Activated CD4-positive, alpha-beta T cell treated with anti-CD3 and anti-CD28 coated beads for 1 hour (primary cell): Measurements from ENCODE around the gene ATP8B1.

Experiments used
- DNase-seq: peaks from one replicate; pipeline ENCODE4 v3.0.0-alpha.2; 2020

ATP8B1 gene

DNA sequence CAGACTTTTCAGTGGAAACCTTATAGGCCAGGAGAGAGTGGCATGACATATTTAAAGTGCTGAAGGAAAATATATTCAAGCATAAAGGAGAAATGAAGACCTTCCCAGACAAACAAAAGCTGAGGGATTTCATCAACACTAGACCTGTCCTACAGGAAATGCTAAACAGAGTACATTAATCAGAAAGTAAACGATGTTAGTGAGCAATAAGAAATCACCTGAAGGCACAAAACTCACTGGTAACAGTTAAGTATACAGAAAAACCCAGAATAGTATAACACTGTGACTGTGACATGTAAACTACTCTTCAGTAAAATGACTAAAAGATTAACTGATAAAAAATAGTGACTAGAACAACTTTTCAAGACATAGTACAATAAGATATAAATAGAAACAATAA lies 87.4 kb downstream of the ATP8B1 start:
- no peak for DNase-seq

DNA sequence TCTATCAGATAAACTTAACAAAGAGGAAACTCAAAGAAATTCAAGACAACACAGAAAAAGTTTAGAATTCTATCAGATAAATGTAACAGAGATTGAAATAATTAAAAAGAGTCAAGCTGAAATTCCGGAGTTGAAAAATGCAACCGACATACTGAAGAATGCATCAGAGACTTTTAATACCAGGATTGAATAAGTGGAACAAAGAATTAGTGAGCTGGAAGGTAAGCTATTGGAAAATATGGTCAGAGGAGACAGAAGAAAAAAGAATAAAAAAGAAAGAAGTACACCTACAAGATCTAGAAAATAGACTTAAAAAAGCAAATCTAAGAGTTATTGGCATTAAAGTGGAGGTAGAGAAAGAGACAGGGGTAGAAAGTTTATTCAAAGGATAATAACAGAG lies 88.0 kb downstream of the ATP8B1 start:
- DNase-seq, result no peak

DNA sequence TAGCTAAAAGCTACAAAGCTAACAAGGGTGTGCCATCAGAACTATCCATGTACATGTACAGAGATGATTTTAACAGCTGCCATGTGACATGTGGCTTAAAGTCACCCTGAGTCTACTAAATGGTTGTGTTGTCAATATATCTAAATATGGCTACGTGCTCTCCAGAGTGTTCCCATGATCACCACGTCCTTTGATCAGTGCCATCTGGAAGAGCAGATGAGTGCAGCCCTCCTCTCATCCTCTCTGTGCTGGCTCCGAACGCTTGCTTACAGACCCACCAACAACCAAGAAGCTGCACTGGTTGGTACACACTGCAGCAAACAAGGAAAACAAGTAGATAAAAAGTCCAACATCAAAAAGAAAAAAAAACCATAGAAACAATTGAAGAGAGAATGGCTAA lies 92.9 kb downstream of the ATP8B1 start:
- no peak for DNase-seq

- no peak for DNase-seq
Observed at GRCh38 chr18:57709335-57709734, 93.8 kb downstream of the ATP8B1 start.

GRCh38 chr18:57708288-57708687 lies 94.8 kb downstream of the ATP8B1 start:
- DNase-seq, result no peak

DNA sequence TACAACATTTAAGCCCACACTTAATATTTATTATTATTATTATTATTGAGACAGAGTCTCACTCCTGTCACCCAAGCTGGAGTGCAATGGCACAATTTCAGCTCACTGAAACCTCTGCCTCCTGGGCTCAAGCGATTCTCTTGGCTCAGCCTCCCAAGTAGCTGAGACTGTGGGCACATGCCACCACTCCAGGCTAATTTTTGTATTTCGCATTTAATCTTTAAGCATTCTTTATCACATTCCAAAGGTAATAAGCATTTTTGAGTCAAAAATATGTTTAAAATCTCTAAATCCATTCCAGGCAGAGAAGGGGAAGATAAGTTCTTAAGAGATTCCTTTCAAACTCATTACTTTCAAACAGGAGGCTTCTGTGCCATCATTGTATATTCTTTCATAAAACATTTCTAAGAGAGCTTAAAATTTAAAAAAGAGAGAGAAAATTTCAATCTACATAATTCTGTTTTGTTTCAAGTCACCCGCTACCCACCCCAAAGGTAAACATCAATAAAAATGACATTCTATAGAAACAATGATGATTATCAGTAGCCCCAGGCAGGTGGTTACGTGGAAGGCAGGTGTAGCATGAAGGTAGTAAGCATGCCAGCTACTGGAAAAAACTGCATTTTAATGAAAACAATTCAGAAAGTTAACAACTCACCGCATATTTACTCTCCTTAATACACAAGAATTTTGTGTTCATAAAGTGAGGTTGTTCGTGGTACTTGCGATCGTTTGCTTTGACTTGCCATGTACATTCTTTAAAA lies 97.1 kb downstream of the ATP8B1 start:
- no peak for DNase-seq

- no peak for DNase-seq
Observed at GRCh38 chr18:57705011-57705410, 98.1 kb downstream of the ATP8B1 start.

- DNase-seq, result no peak
Observed at GRCh38 chr18:57698571-57699276, 104.4 kb downstream of the ATP8B1 start.

DNA sequence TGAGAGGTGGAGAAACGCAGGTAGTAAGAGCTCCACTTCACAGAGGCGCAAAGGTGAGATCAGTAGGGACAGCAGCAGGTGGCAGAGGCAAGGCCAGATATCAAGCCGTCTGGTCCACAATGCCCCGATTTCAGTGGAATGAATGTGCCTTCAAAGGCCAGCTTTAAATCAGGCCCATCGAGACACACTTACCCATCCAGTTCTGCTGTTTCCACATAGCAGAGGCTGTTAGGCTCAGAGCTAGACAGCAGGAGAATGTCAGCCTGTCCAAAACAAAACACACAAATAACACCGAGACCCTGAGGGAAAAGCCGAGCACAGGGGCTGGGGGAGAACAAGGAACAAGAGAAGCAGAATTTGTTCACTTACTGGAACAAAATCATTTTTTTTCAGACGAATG lies 105.7 kb downstream of the ATP8B1 start:
- DNase-seq, result no peak

GRCh38 chr18:57696271-57696670 lies 106.8 kb downstream of the ATP8B1 start:
- no peak for DNase-seq

DNA sequence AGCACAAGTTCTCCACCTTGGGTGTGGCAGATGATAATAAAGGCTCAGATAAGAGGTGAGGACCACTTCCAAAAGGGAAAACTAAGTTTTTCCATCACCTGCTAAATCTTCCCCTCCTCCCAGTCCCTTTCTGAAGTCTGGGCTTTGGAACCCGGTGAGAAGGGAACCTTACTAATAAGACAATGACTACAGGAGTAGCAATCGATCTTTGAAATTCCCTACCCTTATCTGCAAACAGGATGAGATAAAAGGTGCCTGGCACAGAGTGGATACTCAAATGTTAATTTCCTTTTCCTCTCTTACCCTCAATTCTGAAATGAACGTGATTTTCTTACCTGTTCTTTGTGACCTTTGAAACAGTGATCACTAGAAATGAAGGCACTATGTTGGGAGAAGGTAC lies 111.8 kb downstream of the ATP8B1 start:
- DNase-seq, result no peak

DNA sequence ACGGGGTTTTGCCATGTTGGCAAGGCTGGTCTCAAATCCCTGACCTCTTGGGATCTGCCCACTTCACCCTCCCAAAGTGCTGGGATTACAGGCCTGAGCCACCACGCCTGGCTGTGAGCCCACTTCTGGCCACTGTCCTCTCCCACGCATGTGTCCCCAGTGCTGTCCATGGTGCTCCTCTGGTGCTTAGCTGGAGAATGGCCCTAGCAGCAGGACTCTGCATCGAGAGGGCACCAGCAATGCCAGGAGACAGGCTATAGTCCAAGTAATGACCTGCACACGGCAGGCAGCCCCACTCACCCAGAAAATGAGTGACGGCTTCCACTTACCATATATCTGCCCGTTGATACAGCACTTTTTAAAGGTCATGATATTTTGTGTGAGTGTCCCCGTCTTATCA lies 115.1 kb downstream of the ATP8B1 start:
- DNase-seq, result no peak

GRCh38 chr18:57683470-57683869 lies 119.6 kb downstream of the ATP8B1 start:
- no peak for DNase-seq

DNA sequence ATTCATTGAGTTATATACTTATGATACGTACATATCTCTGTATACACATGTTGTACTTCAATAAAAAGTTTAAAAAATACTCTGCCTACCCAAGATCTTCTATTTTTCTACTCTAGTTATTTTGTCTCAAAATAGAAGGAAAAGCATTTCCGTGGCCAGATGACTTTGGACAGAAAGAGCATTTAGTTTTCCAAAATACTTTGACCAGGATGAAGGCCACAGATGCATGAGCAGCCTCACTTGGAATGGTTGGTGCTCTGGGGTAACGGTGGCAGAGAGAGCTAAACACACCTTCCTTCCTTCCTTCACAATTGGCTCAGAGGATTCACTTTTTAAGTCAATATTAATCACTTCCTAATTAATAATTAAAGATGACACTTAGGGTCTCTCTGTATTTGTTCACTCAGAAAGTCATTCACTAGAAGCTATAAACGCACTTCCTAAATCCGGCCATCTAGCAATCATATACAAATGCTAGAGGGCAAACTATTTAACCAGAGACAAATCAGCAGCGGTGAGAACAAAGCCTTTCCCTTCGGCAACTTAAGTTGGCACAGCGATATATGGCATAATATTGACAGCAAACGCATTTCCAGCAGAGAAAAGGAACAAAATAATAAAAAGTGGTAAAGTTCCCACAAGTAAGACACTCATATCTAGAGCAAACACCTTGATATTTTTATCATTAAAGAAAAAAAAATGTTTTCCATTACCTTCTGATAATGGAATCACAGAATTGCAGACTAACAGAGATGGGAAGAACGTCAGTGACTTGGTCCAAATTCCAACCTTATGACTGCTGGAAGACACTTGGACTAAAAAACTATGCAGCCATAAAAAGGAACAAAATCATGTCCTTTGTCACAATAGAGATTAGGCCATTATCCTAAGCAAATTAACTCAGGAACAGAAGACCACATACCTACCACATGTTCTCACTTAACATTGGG lies 125.6 kb downstream of the ATP8B1 start:
- DNase-seq, result no peak

- DNase-seq, result no peak
Observed at GRCh38 chr18:57674891-57675290, 128.2 kb downstream of the ATP8B1 start.

DNA sequence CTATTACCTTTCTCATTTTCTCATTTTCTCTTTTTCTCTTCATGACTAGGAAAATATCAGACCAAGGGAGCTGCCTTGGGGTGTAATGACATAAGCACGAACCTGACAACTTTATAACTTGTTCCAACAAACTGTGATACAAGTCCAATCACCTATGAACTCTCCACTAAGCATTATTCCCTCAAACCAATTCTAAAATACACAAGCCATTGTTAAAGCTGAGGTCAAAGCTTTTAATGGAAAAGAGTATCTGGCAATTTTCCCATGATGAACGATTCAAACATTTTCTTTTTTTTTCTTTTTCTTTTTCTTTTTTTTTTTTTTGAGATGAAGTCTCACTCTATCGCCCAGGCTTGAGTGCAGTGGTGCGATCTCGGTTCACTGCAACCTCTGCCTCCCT lies 133.1 kb downstream of the ATP8B1 start:
- no peak for DNase-seq

DNA sequence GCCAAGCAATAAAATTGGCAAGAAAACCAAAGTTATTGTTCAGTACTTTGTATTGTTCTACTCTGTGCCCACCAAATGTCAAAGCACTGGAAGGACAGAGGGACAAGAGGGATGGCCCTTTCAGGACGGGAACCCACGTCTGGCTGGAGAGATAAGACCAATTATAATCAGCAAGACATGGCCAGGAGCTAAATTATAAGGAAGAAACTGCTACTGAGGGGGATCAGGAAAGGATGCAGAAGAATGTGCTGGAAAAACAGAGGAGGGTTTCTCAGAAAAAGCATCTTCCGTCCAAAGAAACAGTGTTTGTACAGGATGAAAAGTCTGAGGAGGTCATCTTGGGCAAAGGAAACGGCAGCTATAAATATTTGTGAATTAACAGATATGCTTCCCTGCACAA lies 135.1 kb downstream of the ATP8B1 start:
- no peak for DNase-seq

GRCh38 chr18:57666818-57667497 lies 136.2 kb downstream of the ATP8B1 start:
- no peak for DNase-seq

GRCh38 chr18:57664568-57665165 lies 138.4 kb downstream of the ATP8B1 start:
- no peak for DNase-seq

- DNase-seq, result no peak
Observed at GRCh38 chr18:57660961-57661360, 142.2 kb downstream of the ATP8B1 start.

GRCh38 chr18:57659460-57660102 lies 143.5 kb downstream of the ATP8B1 start:
- no peak for DNase-seq

DNA sequence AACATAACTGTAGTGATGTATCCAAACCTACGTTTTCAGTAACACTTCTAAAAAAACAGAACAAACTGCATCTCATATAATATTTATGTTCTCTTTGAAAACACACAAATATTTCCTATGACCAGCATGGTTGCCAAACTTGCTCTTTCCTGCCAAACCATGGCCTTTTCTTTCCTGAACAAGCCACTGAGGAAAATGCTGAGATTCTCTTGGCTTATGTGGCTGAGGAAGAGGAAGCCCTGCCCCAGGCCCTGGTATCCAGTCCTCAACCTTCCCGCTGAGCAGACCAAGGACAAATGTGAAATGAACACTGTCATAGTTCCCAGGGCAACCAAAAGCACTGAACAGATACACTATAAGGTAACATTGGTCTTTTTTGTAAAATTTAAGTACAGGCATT lies 145.6 kb downstream of the ATP8B1 start:
- no peak for DNase-seq
